ENCODE results near the gene PROSER3.
"Not testable (repeated sequence)": the region's sequence is repeated elsewhere in the genome, so short reads cannot be mapped to it uniquely, and the experiment has no call there.

PROSER3 gene

GRCh38 chr19:35755131-35755549 is 2.8 kb upstream of the PROSER3 start:
- no peak for DNase-seq

GRCh38 chr19:35755550-35756376 is 2.2 kb upstream of the PROSER3 start:
- peak in 1 of 3 donors; percentile 47 for DNase-seq

- no peak for DNase-seq
Observed at GRCh38 chr19:35756377-35757230, 1.4 kb upstream of the PROSER3 start, which contains the start of gene HSPB6. HSPB6 (minus strand) TSS chr19:35757029; CDS start chr19:35757008, 21 bp downstream.

- DNase-seq: peak; percentile 34 to 50 (median 37)
Observed at GRCh38 chr19:35757231-35757748, 686 bp upstream of the PROSER3 start.

- DNase-seq: no peak
Observed at GRCh38 chr19:35759697-35760096, 1.7 kb downstream of the PROSER3 start.

GRCh38 chr19:35760711-35761349 is 2.9 kb downstream of the PROSER3 start:
- no peak for DNase-seq

- DNase-seq: no peak
Observed at GRCh38 chr19:35764432-35765315, 6.7 kb downstream of the PROSER3 start.

- no peak for DNase-seq
Observed at GRCh38 chr19:35766571-35767104, 8.7 kb downstream of the PROSER3 start.

GRCh38 chr19:35767288-35768081 is 9.5 kb downstream of the PROSER3 start:
- no peak for DNase-seq

GRCh38 chr19:35768082-35768421 is 10.1 kb downstream of the PROSER3 start:
- DNase-seq: no peak

- not testable (repeated sequence) for DNase-seq
Observed at GRCh38 chr19:35772362-35772761, 14.4 kb downstream of the PROSER3 start.

GRCh38 chr19:35773020-35773806 is 15.2 kb downstream of the PROSER3 start:
- DNase-seq: peak; percentile 55 to 75 (median 66)

- DNase-seq: no peak
Observed at GRCh38 chr19:35774274-35775045, 16.5 kb downstream of the PROSER3 start.

- DNase-seq: no peak
Observed at GRCh38 chr19:35775046-35775297, 17.0 kb downstream of the PROSER3 start.

GRCh38 chr19:35775298-35776101 is 17.5 kb downstream of the PROSER3 start, which contains the start of gene ARHGAP33:
ARHGAP33 (plus strand) TSS chr19:35775564; CDS start chr19:35775659, 95 bp downstream.
- DNase-seq: peak; percentile 100

GRCh38 chr19:35776102-35776788 is 18.3 kb downstream of the PROSER3 start:
- no peak for DNase-seq

GRCh38 chr19:35777086-35777841 is 19.3 kb downstream of the PROSER3 start:
- DNase-seq: no peak
